Activated CD4-positive, alpha-beta T cell treated with anti-CD3 and anti-CD28 coated beads, Interleukin-2, Interleukin-6, amounts not matched to agents 100 ng/mL and 50 ng/mL, durations not matched to agents 16 hours and 8 hours (primary cell): ENCODE measurements around the gene OXSR1.
"Not testable (repeated sequence)": the region's sequence is repeated elsewhere in the genome, so short reads cannot be mapped to it uniquely, and the experiment has no call there.

ENCODE experiments used
- DNase-seq: peaks from one replicate; pipeline ENCODE4 v3.0.0-alpha.2; 2020

Gene OXSR1

GRCh38 chr3:38146504-38146903, 18.8 kb upstream of the OXSR1 start:
- DNase-seq = no peak

GRCh38 chr3:38147421-38147820, 17.9 kb upstream of the OXSR1 start:
- DNase-seq = no peak

- no peak for DNase-seq
Observed at GRCh38 chr3:38148311-38148882, 16.9 kb upstream of the OXSR1 start.

- DNase-seq = no peak
Observed at GRCh38 chr3:38149708-38150107, 15.6 kb upstream of the OXSR1 start.

GRCh38 chr3:38150780-38151528, 14.4 kb upstream of the OXSR1 start:
- no peak for DNase-seq

GRCh38 chr3:38151667-38152265, 13.6 kb upstream of the OXSR1 start:
- DNase-seq = no peak

GRCh38 chr3:38152609-38153008, 12.7 kb upstream of the OXSR1 start:
- DNase-seq = no peak

- no peak for DNase-seq
Observed at GRCh38 chr3:38153221-38153620, 12.1 kb upstream of the OXSR1 start.

GRCh38 chr3:38154033-38154494, 11.3 kb upstream of the OXSR1 start:
- peak; percentile 25 for DNase-seq

- DNase-seq = no peak
Observed at GRCh38 chr3:38154625-38155255, 10.6 kb upstream of the OXSR1 start.

GRCh38 chr3:38155825-38156224, 9.5 kb upstream of the OXSR1 start:
- no peak for DNase-seq

- no peak for DNase-seq
Observed at GRCh38 chr3:38157117-38157516, 8.2 kb upstream of the OXSR1 start.

- DNase-seq = no peak
Observed at GRCh38 chr3:38157595-38157994, 7.7 kb upstream of the OXSR1 start.

- no peak for DNase-seq
Observed at GRCh38 chr3:38158472-38158871, 6.9 kb upstream of the OXSR1 start.

GRCh38 chr3:38160704-38161103, 4.6 kb upstream of the OXSR1 start:
- not testable (repeated sequence) for DNase-seq

- DNase-seq = peak; percentile 28
Observed at GRCh38 chr3:38163117-38163840, 2.1 kb upstream of the OXSR1 start.

GRCh38 chr3:38163841-38164642, 1.3 kb upstream of the OXSR1 start:
- DNase-seq = no peak

- no peak for DNase-seq
Observed at GRCh38 chr3:38164643-38164951, 740 bp upstream of the OXSR1 start.

- DNase-seq = no peak
Observed at GRCh38 chr3:38165722-38166387, 518 bp downstream of the OXSR1 start.

- DNase-seq = no peak
Observed at GRCh38 chr3:38167591-38167990, 2.3 kb downstream of the OXSR1 start.

GRCh38 chr3:38168151-38169026, 3.1 kb downstream of the OXSR1 start:
- no peak for DNase-seq
